GM20000 (cell line): ENCODE measurements around the gene ARRB1.
"Not testable (repeated sequence)": the region's sequence is repeated elsewhere in the genome, so short reads cannot be mapped to it uniquely, and the experiment has no call there.

Experiments used
- DNase-seq: peaks from one replicate; pipeline ENCODE4 v3.0.0; 2012; ENCODE audit warnings: low spot score
- CTCF ChIP-seq: IDR thresholded peaks from 2 replicates; pipeline ENCODE4 v1.5.1; 2012; ENCODE audit warnings: mild to moderate bottlenecking, control low read depth; ENCODE audit errors: extremely low read depth, missing control alignments

The ARRB1 gene

GRCh38 chr11:75369560-75370255 is 18.2 kb upstream of the ARRB1 start:
- DNase-seq: no peak
- no peak for TF ChIP-seq CTCF

- DNase-seq: not testable (repeated sequence)
Observed at GRCh38 chr11:75366826-75367225, 15.4 kb upstream of the ARRB1 start.

- no peak for TF ChIP-seq CTCF
- no peak for DNase-seq
Observed at GRCh38 chr11:75365711-75366181, 14.3 kb upstream of the ARRB1 start.

GRCh38 chr11:75362285-75362684 is 10.8 kb upstream of the ARRB1 start:
- not testable (repeated sequence) for DNase-seq

GRCh38 chr11:75356613-75357012 is 5.2 kb upstream of the ARRB1 start:
- TF ChIP-seq CTCF: no peak
- no peak for DNase-seq

- no peak for DNase-seq
- TF ChIP-seq CTCF: no peak
Observed at GRCh38 chr11:75355051-75355450, 3.6 kb upstream of the ARRB1 start.

- DNase-seq: peak; percentile 34
Observed at GRCh38 chr11:75352588-75353206, 1.2 kb upstream of the ARRB1 start.

More at GRCh38 chr11:75352588-75353206, 1.2 kb upstream of the ARRB1 start:
- TF ChIP-seq CTCF: no peak
